HL-60 (cell line): ENCODE results near the gene BAMBI.

Source experiments
- DNase-seq, 2 experiments: peaks; one replicate each; pipeline ENCODE4 v3.0.0-alpha.2; 2010 to 2020; ENCODE audit warnings: low read depth in 1 of 2, low spot score in 1 of 2
- H3K27ac ChIP-seq: fragments of 250-450 bp; sonication (Bioruptor Pico); replicated peaks from 2 replicates; pipeline ENCODE4 v1.5.1; 2020; ENCODE audit warnings: mild to moderate bottlenecking, moderate library complexity
- H3K27me3 ChIP-seq: fragments of 250-450 bp; sonication (Bioruptor Pico); 2 replicates; pipeline ENCODE4 v1.5.1; 2021; ENCODE audit warnings: mild to moderate bottlenecking, moderate library complexity; ENCODE audit not compliant: insufficient read depth, poor library complexity, severe bottlenecking
- H3K4me3 ChIP-seq: replicated peaks from 2 replicates; pipeline ENCODE4 v1.5.1; 2011; ENCODE audit warnings: mild to moderate bottlenecking, control low read depth, low read length; ENCODE audit not compliant: insufficient read depth
- GABPA ChIP-seq: IDR thresholded peaks from 2 replicates; pipeline ENCODE4 v1.6.1; 2012; ENCODE audit warnings: low read depth
- POLR2AphosphoS5 ChIP-seq: IDR thresholded peaks from 2 replicates; pipeline ENCODE4 v1.6.1; 2012; ENCODE audit warnings: low read depth
- SPI1 ChIP-seq: IDR thresholded peaks from 2 replicates; pipeline ENCODE4 v1.6.1; 2012; ENCODE audit warnings: low read depth, mild to moderate bottlenecking, borderline replicate concordance
- TF ChIP-seq, protein P1 (sequence below): IDR thresholded peaks from 2 replicates; pipeline ENCODE4 v1.6.1; 2012; ENCODE audit warnings: low read depth; ENCODE audit not compliant: insufficient replicate concordance
- TF ChIP-seq, protein P2 (sequence below): IDR thresholded peaks from one replicate; pipeline ENCODE4 v1.5.1; 2011; ENCODE audit warnings: low read length, control low read depth, inconsistent platforms; ENCODE audit not compliant: insufficient read depth

BAMBI gene

DNA sequence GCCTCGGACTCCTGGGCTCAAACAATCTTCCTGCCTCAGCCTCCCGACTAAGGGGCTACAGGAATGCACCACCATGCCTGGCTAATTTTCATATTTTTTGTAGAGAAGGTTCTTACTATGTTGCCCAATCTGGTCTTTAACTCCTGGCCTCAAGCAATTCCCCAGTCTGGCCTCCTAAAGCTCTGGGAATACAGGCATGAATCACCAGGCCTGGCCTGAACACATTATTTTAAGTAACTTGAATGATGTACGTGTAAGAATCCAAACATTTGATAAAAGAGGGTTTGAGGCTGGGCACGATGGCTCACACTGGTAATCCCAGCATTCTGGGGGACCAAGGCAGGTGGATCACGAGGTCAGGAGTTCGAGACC is 13.0 kb upstream of the BAMBI start:
- Histone ChIP-seq H3K27ac (no peak overlapping the region), H3K4me3 (no peak overlapping the region), H3K27me3 (peaks cover 11% of the 10 kb centered on the region)
- no peak for TF ChIP-seq SPI1
- TF ChIP-seq, protein P1, sequence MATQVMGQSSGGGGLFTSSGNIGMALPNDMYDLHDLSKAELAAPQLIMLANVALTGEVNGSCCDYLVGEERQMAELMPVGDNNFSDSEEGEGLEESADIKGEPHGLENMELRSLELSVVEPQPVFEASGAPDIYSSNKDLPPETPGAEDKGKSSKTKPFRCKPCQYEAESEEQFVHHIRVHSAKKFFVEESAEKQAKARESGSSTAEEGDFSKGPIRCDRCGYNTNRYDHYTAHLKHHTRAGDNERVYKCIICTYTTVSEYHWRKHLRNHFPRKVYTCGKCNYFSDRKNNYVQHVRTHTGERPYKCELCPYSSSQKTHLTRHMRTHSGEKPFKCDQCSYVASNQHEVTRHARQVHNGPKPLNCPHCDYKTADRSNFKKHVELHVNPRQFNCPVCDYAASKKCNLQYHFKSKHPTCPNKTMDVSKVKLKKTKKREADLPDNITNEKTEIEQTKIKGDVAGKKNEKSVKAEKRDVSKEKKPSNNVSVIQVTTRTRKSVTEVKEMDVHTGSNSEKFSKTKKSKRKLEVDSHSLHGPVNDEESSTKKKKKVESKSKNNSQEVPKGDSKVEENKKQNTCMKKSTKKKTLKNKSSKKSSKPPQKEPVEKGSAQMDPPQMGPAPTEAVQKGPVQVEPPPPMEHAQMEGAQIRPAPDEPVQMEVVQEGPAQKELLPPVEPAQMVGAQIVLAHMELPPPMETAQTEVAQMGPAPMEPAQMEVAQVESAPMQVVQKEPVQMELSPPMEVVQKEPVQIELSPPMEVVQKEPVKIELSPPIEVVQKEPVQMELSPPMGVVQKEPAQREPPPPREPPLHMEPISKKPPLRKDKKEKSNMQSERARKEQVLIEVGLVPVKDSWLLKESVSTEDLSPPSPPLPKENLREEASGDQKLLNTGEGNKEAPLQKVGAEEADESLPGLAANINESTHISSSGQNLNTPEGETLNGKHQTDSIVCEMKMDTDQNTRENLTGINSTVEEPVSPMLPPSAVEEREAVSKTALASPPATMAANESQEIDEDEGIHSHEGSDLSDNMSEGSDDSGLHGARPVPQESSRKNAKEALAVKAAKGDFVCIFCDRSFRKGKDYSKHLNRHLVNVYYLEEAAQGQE, result no peak
- TF ChIP-seq, protein P2, sequence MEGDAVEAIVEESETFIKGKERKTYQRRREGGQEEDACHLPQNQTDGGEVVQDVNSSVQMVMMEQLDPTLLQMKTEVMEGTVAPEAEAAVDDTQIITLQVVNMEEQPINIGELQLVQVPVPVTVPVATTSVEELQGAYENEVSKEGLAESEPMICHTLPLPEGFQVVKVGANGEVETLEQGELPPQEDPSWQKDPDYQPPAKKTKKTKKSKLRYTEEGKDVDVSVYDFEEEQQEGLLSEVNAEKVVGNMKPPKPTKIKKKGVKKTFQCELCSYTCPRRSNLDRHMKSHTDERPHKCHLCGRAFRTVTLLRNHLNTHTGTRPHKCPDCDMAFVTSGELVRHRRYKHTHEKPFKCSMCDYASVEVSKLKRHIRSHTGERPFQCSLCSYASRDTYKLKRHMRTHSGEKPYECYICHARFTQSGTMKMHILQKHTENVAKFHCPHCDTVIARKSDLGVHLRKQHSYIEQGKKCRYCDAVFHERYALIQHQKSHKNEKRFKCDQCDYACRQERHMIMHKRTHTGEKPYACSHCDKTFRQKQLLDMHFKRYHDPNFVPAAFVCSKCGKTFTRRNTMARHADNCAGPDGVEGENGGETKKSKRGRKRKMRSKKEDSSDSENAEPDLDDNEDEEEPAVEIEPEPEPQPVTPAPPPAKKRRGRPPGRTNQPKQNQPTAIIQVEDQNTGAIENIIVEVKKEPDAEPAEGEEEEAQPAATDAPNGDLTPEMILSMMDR, result no peak
- no peak for TF ChIP-seq GABPA
- TF ChIP-seq POLR2AphosphoS5, result no peak
- DNase-seq, result no peak

GRCh38 chr10:28666751-28667467 is 10.4 kb upstream of the BAMBI start:
- TF ChIP-seq GABPA (no peak), SPI1 (no peak), POLR2AphosphoS5 (no peak)
- TF ChIP-seq, protein P1, result no peak
- TF ChIP-seq, protein P2, result no peak
- Histone ChIP-seq H3K27ac (no peak overlapping the region), H3K27me3 (peaks cover 18% of the 10 kb centered on the region), H3K4me3 (no peak overlapping the region)
- no peak for DNase-seq

GRCh38 chr10:28668363-28669226 is 8.7 kb upstream of the BAMBI start:
- no peak for DNase-seq
- no peak overlapping the region for H3K4me3 ChIP-seq
- peaks cover 22% of the 10 kb centered on the region for H3K27me3 ChIP-seq
- no peak overlapping the region for H3K27ac ChIP-seq
- TF ChIP-seq, protein P2, result no peak
- TF ChIP-seq POLR2AphosphoS5 (no peak), GABPA (no peak), SPI1 (no peak)
- TF ChIP-seq, protein P1, result no peak
